ENCODE results near the gene PPM1H.
A peak's percentile ranks its signal among the peaks of the same experiment; 100 is the strongest.

Gene PPM1H

GRCh38 chr12:62934799-62935674 is at the start of gene PPM1H:
Gene PPM1H (minus strand): TSS chr12:62935150. CDS start chr12:62934736, 414 bp downstream.
- H3K4me3 Mint-ChIP-seq: peak within 1 kb of the TSS; percentile 97
- H3K27me3 Mint-ChIP-seq (ENCODE audit: low read depth, poor library complexity): peaks cover 17% of the 10 kb centered on the region

GRCh38 chr12:62983594-62983993 is 48.6 kb upstream of the PPM1H start:
- Mint-ChIP-seq H3K9me3 (no peaks in the 10 kb centered on the region), H3K4me3 (no peak overlapping the region), H3K4me1 (no peaks in the 10 kb centered on the region), H3K36me3 (ENCODE audit: low read depth) (no peaks in the 10 kb centered on the region), H3K27ac (no peak overlapping the region), H3K27me3 (ENCODE audit: low read depth, poor library complexity) (no peaks in the 10 kb centered on the region)
- no peak for DNase-seq
- no peak for TF ChIP-seq CTCF (IDR thresholded peaks at IDR 0.05)

More at GRCh38 chr12:62934799-62935674, at the start of gene PPM1H:
- H3K36me3 Mint-ChIP-seq (ENCODE audit: low read depth): no peaks in the 10 kb centered on the region
- H3K27ac Mint-ChIP-seq: peak within 1 kb of the TSS; percentile 48
- no peaks in the 10 kb centered on the region for H3K9me3 Mint-ChIP-seq
- DNase-seq: peak; percentile 87
- peak; percentile 57 for TF ChIP-seq CTCF (IDR thresholded peaks at IDR 0.05)
- peaks cover 42% of the 10 kb centered on the region for H3K4me1 Mint-ChIP-seq

GRCh38 chr12:62978768-62979167 is 43.8 kb upstream of the PPM1H start:
- no peaks in the 10 kb centered on the region for H3K4me1 Mint-ChIP-seq
- H3K27me3 Mint-ChIP-seq (ENCODE audit: low read depth, poor library complexity): no peaks in the 10 kb centered on the region
- no peaks in the 10 kb centered on the region for H3K36me3 Mint-ChIP-seq (ENCODE audit: low read depth)
- peaks cover 12% of the 10 kb centered on the region for H3K9me3 Mint-ChIP-seq
- TF ChIP-seq CTCF (IDR thresholded peaks at IDR 0.05): no peak
- H3K4me3 Mint-ChIP-seq: no peak overlapping the region
- no peak for DNase-seq
- H3K27ac Mint-ChIP-seq: no peak overlapping the region

- no peak for TF ChIP-seq CTCF (IDR thresholded peaks at IDR 0.05)
- Mint-ChIP-seq H3K27me3 (ENCODE audit: low read depth, poor library complexity) (no peaks in the 10 kb centered on the region), H3K4me3 (no peak overlapping the region), H3K4me1 (no peaks in the 10 kb centered on the region), H3K36me3 (ENCODE audit: low read depth) (no peaks in the 10 kb centered on the region), H3K27ac (no peak overlapping the region), H3K9me3 (peaks cover 12% of the 10 kb centered on the region)
- no peak for DNase-seq
These were observed 42.9 kb upstream of the PPM1H start for GRCh38 chr12:62977883-62978282.

- H3K9me3 Mint-ChIP-seq: peaks cover 12% of the 10 kb centered on the region
- no peak overlapping the region for H3K4me3 Mint-ChIP-seq
- no peak for TF ChIP-seq CTCF (IDR thresholded peaks at IDR 0.05)
- no peaks in the 10 kb centered on the region for H3K4me1 Mint-ChIP-seq
- H3K27ac Mint-ChIP-seq: no peak overlapping the region
- H3K36me3 Mint-ChIP-seq (ENCODE audit: low read depth): no peaks in the 10 kb centered on the region
- DNase-seq: no peak
- H3K27me3 Mint-ChIP-seq (ENCODE audit: low read depth, poor library complexity): no peaks in the 10 kb centered on the region
These were observed 42.5 kb upstream of the PPM1H start for GRCh38 chr12:62977418-62977817.
